Measurements from ENCODE around the gene TSSK1B.

DNA sequence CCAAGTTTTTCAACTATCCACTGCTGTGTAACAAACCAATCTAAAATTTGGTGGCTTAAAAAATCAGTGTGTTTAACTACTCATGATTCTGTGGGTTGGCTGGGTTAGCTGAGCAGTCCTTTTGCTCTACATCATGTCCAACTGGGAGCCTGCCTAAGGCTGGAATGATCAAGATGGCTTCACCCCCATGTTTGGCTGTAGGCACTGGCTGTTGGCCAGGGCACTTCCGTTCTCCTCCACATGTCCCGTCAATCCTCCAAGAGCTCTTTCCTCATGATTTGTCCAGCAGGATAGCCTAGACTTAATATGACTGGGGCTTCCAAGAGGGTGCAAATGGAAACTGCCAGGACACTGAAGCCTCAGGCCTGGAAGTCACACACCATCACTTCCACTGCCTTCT, 17.0 kb upstream of the TSSK1B start:
- TF ChIP-seq CTCF (conservative IDR thresholded peaks at IDR 0.05) (no peak), ZFX (IDR thresholded peaks at IDR 0.05) (no peak)

Data from C4-2B (cell line).